ENCODE results near the gene DENND5B. TPM values are rescaled to one million over a fixed set of nuclear protein-coding genes. Genes with fewer than 3 reads are reported as not detected.

DENND5B gene
- total RNA-seq, 1 experiment from 2014 or later: 18.6 TPM

GRCh38 chr12:31440586-31440985 is 150.3 kb downstream of the DENND5B start:
- TF ChIP-seq CTCF (IDR thresholded peaks at IDR 0.05; ENCODE audit: unreplicated experiment): no peak
- no TSS peak for BruUV-seq (replicated peaks)

GRCh38 chr12:31440134-31440533 is 150.8 kb downstream of the DENND5B start:
- intact Hi-C loops (cut with micrococcal nuclease): no loop called here
- ChIA-PET POLR2A (no interaction called here), CTCF (no interaction called here)
- Mint-ChIP-seq H3K4me1 (ENCODE audit: insufficient read depth, unreplicated experiment) (no peaks in the 10 kb centered on the region), H3K9me3 (ENCODE audit: unreplicated experiment) (no peaks in the 10 kb centered on the region), H3K27me3 (ENCODE audit: insufficient read depth, unreplicated experiment) (no peaks in the 10 kb centered on the region), H3K36me3 (ENCODE audit: insufficient read depth, unreplicated experiment) (peaks cover 37% of the 10 kb centered on the region), H3K4me3 (ENCODE audit: unreplicated experiment) (no peak overlapping the region), H3K27ac (ENCODE audit: low read depth, unreplicated experiment) (no peak overlapping the region)
- no peak for TF ChIP-seq CTCF (IDR thresholded peaks at IDR 0.05; ENCODE audit: unreplicated experiment)
- BruUV-seq (replicated peaks): no TSS peak
- no peak for DNase-seq (ENCODE audit: unreplicated experiment)

More at GRCh38 chr12:31440586-31440985, 150.3 kb downstream of the DENND5B start:
- Mint-ChIP-seq H3K9me3 (ENCODE audit: unreplicated experiment) (no peaks in the 10 kb centered on the region), H3K27me3 (ENCODE audit: insufficient read depth, unreplicated experiment) (no peaks in the 10 kb centered on the region), H3K27ac (ENCODE audit: low read depth, unreplicated experiment) (no peak overlapping the region), H3K36me3 (ENCODE audit: insufficient read depth, unreplicated experiment) (peaks cover 35% of the 10 kb centered on the region), H3K4me3 (ENCODE audit: unreplicated experiment) (no peak overlapping the region), H3K4me1 (ENCODE audit: insufficient read depth, unreplicated experiment) (no peaks in the 10 kb centered on the region)
- intact Hi-C loops (cut with micrococcal nuclease): no loop called here
- DNase-seq (ENCODE audit: unreplicated experiment): no peak
- ChIA-PET CTCF (interaction anchor here (0.7 kb wide), 1 partner anchor 22 kb away, joined by 3 read pairs; no protein-coding TSS in a partner anchor), POLR2A (no interaction called here)

- POLR2A ChIA-PET: no interaction called here
- no peak for TF ChIP-seq CTCF (IDR thresholded peaks at IDR 0.05; ENCODE audit: unreplicated experiment)
- Mint-ChIP-seq H3K4me1 (ENCODE audit: insufficient read depth, unreplicated experiment) (peaks cover 6% of the 10 kb centered on the region), H3K9me3 (ENCODE audit: unreplicated experiment) (no peaks in the 10 kb centered on the region), H3K4me3 (ENCODE audit: unreplicated experiment) (no peak overlapping the region), H3K36me3 (ENCODE audit: insufficient read depth, unreplicated experiment) (peaks cover 22% of the 10 kb centered on the region), H3K27me3 (ENCODE audit: insufficient read depth, unreplicated experiment) (no peaks in the 10 kb centered on the region), H3K27ac (ENCODE audit: low read depth, unreplicated experiment) (no peak overlapping the region)
- no TSS peak for BruUV-seq (replicated peaks)
- intact Hi-C loops (cut with micrococcal nuclease): loop anchor here (1.0 kb wide), 1 partner anchor 22 kb away; no protein-coding TSS in a partner anchor
- no peak for DNase-seq (ENCODE audit: unreplicated experiment)
- CTCF ChIA-PET: no interaction called here
These were observed 159.2 kb downstream of the DENND5B start for GRCh38 chr12:31431721-31432240.

- BruUV-seq (replicated peaks): no TSS peak
- CTCF ChIA-PET: interaction anchor here (0.7 kb wide), 1 partner anchor 280 kb away, joined by 3 read pairs; no protein-coding TSS in a partner anchor
- H3K27ac Mint-ChIP-seq (ENCODE audit: low read depth, unreplicated experiment): no peak overlapping the region
- POLR2A ChIA-PET: no interaction called here
- H3K4me3 Mint-ChIP-seq (ENCODE audit: unreplicated experiment): no peak overlapping the region
- no peak for TF ChIP-seq CTCF (IDR thresholded peaks at IDR 0.05; ENCODE audit: unreplicated experiment)
- no peaks in the 10 kb centered on the region for H3K9me3 Mint-ChIP-seq (ENCODE audit: unreplicated experiment)
- no peaks in the 10 kb centered on the region for H3K27me3 Mint-ChIP-seq (ENCODE audit: insufficient read depth, unreplicated experiment)
- intact Hi-C loops (cut with micrococcal nuclease): loop anchor here (5.0 kb wide), 1 partner anchor 169 kb away; the partner anchor contains the start of gene DENND5B
- peaks cover 36% of the 10 kb centered on the region for H3K36me3 Mint-ChIP-seq (ENCODE audit: insufficient read depth, unreplicated experiment)
- H3K4me1 Mint-ChIP-seq (ENCODE audit: insufficient read depth, unreplicated experiment): no peaks in the 10 kb centered on the region
- DNase-seq (ENCODE audit: unreplicated experiment): no peak
These were observed 167.5 kb downstream of the DENND5B start for GRCh38 chr12:31423405-31423804.
